ENCODE results near the gene TBC1D5.
"Not testable (repeated sequence)": the region's sequence is repeated elsewhere in the genome, so short reads cannot be mapped to it uniquely, and the experiment has no call there.

Gene TBC1D5

GRCh38 chr3:17535274-17535673, 207.2 kb downstream of the TBC1D5 start:
- DNase-seq = no peak

- not testable (repeated sequence) for DNase-seq
Observed at GRCh38 chr3:17532446-17532845, 210.0 kb downstream of the TBC1D5 start.

DNA sequence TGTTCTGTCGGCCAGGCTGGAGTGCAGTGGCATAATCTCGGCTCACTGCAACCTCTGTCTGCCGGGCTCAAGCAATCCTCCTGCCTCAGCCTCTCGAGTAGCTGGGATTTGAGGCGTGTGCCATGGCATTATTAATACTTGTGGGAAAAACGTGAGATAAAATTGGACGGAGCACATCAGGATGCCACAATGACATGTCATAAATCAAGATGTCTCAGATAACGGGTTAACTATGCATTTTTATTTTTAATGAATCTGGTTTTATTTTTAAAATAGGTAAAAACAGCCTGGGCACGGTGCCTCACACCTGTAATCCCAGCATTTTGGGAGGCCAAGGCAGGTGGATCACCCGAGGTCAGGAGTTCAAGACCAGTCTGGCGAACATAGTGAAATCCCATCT, 212.8 kb downstream of the TBC1D5 start:
- DNase-seq = no peak

GRCh38 chr3:17518189-17519059, 224.0 kb downstream of the TBC1D5 start:
- no peak for DNase-seq

DNA sequence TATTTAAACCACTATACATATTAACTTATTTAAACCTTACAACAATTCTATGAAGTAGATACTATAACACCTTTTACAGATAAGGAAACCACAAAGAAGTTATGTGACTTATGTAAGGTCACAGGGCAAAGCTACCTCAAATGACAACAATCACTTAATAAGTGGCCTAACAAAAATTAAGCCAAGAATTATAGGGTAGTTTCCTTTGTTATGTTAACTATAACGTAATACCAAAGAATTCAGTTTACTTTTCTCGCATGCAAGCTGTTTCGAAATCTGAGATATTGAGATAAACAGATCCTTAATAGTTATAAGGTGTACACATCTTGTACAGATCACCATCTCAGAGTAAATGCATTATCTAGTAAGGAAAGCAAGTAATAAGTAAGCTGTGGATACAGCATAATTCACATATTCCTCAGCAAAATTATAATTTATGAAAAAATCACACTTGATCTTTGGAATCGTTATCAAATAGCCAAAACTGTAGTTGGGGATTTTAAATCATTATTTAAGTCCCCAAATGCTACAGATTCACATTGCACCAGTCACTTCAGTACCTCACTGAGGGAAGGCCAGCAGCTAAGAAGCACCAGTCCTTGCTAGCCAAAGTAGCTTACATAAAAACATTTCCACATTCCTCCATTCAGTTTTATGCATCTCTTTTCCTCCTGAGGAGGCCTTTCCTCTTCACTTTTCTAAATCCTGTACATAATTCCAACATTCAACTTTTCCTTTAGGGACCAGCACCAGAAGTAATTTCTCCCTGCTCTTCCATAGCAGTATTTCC, 226.8 kb downstream of the TBC1D5 start:
- no peak for DNase-seq

DNA sequence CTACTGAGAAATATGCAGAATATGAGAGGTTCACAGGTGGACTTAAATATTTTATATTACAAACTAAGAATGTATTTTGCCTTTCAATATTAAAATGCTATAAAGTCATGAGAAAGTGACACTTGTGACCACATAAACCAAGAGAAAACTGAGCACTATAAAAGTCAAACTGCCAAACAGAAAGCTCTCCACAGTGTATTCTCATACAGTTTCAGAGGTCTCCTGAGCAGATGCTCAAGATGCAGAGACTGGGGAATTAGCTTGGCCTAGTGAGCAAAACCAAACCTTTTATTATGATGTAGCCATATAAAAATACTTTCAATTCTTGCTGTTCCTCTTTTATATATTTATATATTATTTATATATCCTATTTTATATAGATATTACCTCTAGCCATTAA, 227.8 kb downstream of the TBC1D5 start:
- DNase-seq = no peak

- DNase-seq = no peak
Observed at GRCh38 chr3:17510265-17510664, 232.2 kb downstream of the TBC1D5 start.

DNA sequence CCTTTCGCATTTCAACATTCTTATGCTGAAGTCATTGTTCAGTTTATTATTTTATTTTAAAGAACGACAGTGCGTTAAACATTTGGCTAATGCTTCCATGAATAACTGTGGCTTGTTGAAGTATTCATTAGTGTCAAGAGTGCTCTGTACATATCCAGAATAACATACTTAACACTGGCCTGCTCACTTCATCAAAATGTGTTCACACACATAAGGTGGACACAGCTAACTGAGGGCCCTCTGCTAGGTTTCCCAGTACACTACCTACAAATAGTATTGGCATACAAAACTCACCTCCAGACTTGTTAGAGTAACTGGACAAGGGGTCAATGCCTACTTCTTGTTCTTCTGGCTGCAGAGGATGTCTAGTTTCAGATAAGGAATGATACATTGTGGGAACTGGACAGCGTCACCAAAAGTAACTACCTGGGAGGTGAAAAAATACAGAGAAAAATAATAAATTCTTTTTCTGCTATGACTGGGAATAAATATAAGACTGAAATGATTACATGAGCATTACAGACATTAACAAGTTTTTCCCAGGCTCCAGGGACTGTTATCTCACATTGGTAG, 234.2 kb downstream of the TBC1D5 start:
- no peak for DNase-seq

DNA sequence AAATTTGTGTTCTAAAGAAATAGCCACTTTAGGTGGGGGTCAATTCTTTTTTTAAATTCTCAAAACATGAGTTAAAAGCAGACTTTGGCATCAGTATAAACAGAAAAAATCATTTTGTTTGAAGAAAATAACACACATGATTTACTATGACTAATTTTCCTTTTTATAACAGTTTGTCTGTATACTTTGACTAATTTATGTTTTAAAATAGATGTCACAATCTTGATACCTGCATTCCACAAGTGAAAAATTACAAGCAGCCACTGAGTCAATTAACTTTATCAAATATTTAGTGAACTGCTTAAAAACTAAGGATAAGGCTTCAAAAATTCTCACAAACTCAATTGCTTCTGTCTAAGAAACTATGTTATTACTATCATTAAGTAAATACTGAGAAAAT, 235.0 kb downstream of the TBC1D5 start:
- DNase-seq = no peak

- no peak for DNase-seq
Observed at GRCh38 chr3:17505856-17506255, 236.6 kb downstream of the TBC1D5 start.

- no peak for DNase-seq
Observed at GRCh38 chr3:17501745-17502144, 240.7 kb downstream of the TBC1D5 start.

DNA sequence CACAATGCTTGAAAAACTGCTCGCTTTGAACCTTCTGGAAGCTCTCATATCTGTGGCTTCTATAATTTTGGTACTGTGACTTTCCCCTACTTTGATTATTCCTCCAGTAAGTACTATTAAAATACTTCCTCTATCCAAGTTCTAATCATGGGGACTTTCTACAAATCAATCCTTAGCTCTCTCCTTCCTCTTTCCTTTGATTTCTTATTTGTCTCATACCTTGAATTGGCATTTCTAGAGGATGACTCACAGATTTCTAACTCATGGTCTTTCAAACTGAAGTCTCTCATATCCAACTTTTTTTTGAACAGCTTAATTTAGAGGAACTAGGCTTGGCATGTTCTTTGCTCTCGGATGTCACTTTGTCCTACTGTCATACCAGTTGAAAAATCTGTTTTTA, 241.8 kb downstream of the TBC1D5 start:
- no peak for DNase-seq

DNA sequence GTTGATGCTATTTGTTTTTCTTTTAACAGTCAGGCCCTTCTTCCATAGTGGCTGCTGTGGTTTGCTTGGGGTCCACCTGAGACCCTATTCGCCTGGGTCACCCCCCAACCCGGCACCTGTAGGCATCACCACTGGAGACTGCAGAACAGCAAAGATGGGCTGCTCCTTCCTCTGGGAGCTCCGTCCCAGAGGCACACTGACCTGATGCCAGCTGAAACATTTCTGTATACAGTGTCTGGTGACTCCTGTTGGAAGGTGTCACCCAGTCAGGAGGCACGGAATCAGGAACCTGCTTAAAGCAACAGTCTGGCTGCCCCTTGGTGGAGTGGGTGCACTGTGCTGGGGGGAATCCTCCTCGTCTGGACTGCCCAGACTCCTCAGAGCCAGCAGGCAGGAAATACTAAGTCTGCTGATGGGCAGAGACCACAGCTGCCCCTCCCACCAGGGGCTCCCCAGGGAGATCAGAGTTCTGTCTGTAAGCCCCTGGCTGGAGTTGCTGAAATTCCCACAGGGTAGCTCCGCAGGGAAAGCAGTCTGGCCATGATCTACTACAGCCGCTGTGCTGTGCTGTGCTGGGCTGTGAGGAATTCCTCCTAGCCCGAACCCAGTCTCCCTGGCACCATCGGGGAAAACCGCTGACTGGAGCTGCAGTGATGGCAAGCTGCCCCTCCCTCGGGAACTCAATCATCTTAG, 248.2 kb downstream of the TBC1D5 start:
- DNase-seq = no peak

DNA sequence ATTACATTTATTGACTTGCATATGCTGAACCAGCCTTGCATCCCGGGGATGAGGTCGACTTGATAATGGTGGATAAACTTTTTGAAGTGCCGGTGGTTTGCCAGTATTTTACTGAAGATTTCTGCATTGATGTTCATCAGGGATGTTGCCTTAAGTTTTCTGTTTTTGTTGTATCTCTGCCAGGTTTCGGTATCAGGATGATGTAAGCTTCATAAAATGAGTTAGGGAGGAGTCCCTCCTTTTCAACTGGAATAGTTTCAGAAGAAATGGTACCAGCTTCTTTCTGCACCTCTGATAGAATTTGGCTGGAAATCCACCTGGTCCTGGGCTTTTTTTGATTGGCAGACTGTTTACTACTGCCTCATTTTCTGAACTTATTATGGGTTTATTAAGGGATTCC, 250.8 kb downstream of the TBC1D5 start:
- DNase-seq = no peak

- not testable (repeated sequence) for DNase-seq
Observed at GRCh38 chr3:17491190-17491589, 251.2 kb downstream of the TBC1D5 start.

DNA sequence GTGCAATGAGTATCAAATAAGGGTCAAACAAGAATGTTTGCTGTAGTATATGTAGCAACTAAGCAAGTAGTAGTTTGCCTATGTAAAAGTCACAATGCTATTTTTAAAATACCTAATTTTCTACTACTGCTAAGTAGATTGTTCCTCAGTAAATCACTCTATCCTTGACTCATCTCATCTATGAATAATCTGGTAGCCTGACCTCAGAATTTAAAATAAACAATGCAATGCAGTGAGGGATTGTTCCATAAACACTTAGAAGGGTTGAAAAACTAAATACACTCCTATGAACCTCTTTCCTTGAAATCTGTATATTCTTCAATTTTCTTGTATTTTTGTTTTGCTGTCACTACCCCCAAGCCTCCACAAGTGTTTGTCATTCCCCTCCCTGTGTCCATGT, 253.3 kb downstream of the TBC1D5 start:
- no peak for DNase-seq

DNA sequence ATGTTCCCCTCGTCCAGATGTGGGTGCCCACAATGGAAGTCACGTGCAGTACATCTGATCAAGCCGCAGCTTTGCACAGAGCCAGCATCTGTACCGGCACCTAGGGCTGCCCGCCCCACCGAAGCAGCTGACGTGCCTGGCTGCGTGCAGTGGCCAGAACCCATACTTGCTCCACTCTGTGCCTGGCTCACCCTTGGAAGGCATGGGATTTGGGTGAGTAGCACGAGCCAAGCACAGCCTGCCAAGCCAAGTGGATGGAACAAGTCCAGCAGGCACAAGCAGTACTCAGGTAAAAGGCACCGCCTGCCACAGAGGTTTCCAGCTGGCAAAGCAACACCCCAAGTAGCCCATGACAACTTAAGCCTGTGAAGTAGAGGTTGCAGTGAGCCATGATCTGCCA, 261.3 kb downstream of the TBC1D5 start:
- no peak for DNase-seq

DNA sequence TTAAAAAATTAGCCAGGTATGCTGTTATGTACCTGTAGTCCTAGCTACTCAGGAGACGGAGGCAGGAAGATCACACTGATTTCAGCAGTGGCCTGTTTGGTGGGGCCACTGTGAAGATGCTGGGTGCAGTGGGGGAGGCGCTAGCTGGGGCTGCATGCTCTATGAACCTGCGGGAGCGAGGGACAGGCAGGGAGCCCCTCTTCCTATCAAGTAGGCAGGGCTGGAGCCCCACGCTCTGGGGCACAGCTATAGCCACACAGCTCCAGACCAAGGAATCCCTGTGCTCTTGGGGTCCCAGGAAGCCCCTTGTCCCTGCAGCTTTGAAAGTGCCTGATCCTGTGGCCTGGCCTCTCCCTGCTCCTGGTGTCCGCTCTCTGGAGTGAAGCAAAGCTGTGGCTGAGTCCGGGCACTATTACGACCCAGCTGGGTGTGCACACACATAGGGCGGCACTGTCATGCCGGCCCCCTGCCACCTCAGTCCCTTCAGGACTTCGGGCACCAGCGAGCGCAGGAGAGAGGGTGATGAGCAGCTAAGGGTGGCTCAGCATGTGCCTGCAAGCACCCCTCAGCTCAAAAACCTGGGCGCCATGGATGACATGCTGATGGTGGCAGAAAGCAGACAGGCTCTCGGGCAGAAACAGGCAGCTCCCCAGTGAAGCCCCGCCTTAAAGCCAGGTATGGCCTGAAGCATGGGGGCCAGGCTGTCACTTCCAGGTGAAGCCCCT, 262.6 kb downstream of the TBC1D5 start:
- no peak for DNase-seq

GRCh38 chr3:17478673-17479072, 263.8 kb downstream of the TBC1D5 start:
- DNase-seq = no peak

DNA sequence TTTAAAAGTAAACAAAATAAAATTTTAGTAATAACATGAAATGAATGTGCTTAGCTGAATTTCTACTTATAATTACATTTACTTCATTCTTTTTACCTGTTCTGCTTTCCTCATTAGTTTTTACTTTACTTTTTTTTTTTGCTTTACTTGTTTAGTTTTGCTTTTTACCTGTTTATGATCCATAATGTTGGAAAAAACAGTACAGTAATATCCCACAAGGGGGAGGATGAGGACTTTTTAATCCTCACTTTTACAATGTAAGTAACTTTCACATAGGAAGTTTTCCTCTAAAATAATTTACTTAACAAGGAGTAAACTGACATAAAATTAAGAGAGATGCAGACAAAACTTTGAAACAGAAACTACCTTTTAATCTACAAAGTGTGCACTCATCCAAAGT, 268.7 kb downstream of the TBC1D5 start:
- no peak for DNase-seq

DNA sequence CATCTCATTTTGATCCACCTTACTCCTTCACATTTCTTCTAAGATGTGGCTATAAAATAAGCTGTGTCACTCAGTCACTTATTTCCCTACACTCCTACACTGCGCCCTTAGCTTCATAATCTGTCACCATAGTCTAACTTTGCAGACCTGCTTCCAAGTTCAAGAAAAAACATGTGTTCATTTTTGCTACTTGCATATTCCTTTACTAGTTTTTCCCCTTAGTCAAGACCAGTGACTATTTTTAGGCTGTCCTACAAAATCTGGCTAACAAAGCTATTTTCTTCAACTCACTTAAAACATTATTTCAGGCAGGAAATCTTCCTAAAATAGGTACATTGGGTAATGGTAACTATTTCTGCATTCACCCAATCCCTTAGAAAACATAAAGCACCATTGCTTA, 272.5 kb downstream of the TBC1D5 start:
- no peak for DNase-seq

GRCh38 chr3:17469520-17469919, 272.9 kb downstream of the TBC1D5 start:
- DNase-seq = no peak
